HL-60/S4 treated with phorbol 12-myristate 13-acetate at 8.2 ng/mL for 4 days and 3 days (cell line): Measurements from ENCODE around the gene CLCN6.

Experiments
- in situ Hi-C: fragments of 300-500 bp; cut with MboI; formaldehyde crosslinking; loops from 2 replicates; pipeline ENCODE4 v1.15.0; 2022; ENCODE audit warnings: low sequenced_read_pairs

CLCN6 gene

DNA sequence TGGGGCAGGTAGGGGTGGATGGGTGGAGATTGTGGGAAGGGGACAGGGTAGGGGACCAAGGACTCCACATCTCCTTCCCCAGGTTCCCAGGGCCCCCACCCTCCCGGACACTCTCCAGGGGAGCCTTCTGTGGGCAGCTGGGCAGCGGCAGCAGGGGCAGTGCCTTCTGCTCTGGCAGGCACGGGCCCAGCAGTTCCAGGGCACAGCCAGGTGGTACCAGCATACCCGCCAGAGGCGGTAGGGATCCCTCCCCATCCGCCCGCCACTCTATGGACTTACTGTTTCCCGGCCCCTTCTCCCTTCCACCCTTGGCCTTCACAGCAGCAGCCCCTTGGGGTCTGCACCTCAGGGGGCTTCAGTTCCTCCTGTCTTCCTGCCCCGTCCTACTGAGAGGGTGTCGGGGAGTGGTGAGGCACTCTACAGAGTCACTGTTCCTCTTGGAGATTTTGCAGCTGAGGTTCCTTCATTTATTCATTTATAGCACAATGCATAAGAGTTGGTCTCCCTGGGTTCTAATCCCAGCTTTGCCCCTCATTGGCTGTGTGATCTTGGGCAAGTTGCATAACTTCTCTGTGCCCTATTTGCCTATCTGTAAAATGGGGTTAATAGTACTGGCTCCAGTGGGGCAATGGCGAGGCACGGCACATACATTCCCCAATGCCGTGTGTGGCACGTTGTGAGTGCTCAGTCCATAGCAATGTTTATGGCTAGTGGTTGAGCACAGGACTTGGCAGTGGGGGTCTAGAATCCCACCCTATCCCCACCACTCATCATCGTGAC, 27.0 kb upstream of the CLCN6 start:
- in situ Hi-C loops: no loop called here

DNA sequence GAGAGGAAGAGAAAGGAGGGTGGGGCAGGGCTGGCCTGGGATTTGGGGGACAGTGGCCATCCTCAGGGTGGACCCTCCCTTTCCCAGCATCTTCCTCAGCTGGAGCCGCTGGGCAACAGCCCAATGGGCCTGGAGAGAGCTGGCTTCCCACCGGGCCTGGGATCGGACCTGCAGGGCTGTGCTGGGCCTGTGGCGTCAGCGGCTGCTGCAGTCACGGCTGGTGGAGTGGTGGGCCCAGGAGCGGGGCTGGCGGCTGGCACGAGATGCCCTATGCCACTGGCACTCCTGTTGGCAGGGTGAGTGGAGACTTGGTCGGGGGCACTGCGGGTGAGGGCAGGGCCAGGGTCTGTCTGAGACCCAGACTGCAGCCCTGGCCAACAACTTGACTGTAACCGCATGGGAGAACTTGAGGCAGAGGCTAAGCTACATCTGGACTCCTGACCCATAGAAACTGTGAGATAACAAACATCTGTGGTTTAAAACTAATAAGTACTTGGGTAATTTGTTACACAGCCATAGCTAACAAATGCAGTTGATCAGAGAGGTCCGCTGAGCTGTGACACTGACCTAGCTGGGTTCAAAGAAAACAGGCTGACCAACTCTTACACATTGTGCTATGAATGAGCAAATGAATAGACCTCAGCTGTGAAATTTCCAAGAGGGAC, 26.1 kb upstream of the CLCN6 start:
- in situ Hi-C loops: no loop called here

DNA sequence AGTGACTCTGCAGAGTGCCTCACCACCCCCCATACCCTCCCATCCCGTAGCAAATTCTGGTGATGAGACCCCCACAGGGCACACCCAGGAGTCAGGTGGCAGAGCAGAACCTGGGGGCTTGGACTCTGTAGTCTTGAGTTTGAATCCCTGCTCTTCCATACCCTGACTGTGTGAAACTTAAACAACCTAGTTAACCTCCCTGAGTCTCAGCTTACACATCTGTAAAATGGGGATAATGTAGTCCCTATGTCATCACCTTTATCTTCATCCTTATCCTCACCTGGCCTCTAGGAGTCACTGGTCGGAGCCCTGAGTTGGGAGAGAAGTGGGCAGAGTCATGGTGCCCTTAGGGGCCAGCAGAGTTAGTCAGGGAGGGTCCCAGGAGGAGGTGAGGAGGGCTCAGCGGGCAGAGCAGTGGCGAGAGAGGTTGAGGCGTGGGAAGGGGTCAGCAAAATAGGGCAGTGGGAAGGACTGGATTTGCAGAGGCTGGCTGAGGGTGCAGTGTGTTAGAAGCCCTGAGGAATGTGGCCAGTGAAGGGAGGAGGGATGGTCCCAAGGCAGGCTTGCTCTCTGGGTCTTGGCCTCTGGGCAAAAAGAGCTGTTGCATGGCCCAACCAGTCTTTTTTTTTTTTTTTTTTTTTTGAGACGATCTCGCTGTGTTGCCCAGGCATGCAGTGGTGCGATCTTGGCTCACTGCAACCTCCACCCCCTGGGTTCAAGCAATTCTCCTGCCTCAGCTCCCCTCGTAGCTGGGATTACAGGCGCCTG, 25.4 kb upstream of the CLCN6 start:
- in situ Hi-C loops: no loop called here

DNA sequence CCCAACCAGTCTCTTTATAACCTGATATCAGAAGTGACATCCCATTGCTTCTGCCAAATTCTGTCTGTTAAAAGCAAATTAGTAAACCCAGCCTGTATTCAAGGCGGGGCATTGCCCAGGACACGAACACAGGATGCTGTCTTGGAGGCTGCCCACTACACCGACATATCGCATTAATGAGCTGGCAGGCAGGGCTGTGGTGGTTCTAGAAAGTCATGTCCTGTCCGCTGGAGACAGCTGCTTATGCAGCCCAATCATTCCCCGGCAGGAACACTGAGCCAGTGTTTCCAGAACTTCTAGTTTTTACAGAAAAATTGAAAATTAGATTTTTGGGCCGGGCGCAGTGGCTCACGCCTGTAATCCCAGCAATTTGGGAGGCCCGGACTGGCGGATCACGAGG, 24.7 kb upstream of the CLCN6 start:
- in situ Hi-C loops: no loop called here

DNA sequence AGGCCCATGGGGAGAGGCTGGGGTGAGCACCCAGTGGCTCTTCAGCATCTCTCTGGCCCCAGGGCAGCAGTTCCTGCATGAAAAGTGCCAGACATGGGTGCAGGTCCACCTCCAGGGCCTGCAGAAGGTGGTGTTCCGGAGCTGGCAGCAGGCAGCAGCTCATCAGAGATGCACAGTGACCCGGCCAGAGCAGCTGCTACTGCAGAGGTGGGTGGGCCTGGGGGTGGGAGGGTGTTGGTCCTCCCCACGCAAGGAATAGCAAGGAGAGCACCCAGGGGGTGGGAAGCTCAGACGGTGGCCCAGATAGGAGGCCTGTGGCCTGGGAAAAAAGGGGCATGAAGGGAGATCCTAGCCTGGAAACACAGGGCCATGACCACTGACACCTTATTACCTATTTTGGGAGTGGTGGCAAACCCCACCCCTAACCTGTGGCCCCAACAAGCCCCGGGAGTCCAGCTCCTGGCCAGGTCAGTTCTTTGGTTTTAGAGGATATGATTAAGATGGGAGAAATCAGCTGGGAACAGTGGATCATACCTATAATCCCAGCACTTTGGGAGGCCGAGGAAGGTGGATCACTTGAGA, 23.8 kb upstream of the CLCN6 start:
- in situ Hi-C loops: no loop called here

DNA sequence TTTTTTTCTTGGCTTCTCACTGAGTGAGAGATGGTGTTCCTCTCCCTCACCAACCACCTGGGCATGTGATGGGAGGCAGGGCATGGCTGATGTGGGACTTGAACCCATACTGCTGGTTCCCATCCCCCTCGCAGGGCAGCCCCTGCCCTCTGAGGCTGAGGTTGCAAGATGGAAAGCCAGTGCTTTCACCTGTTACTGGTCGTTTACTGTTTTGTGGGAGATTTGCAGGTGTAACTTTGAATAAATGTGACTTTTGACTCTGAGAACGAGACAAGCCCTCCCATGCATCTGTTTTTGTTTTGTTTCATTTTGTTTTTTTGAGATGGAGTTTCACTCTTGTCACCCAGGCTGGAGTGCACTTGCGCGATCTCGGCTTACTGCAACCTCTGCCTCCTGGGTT, 22.4 kb upstream of the CLCN6 start:
- in situ Hi-C loops: no loop called here

DNA sequence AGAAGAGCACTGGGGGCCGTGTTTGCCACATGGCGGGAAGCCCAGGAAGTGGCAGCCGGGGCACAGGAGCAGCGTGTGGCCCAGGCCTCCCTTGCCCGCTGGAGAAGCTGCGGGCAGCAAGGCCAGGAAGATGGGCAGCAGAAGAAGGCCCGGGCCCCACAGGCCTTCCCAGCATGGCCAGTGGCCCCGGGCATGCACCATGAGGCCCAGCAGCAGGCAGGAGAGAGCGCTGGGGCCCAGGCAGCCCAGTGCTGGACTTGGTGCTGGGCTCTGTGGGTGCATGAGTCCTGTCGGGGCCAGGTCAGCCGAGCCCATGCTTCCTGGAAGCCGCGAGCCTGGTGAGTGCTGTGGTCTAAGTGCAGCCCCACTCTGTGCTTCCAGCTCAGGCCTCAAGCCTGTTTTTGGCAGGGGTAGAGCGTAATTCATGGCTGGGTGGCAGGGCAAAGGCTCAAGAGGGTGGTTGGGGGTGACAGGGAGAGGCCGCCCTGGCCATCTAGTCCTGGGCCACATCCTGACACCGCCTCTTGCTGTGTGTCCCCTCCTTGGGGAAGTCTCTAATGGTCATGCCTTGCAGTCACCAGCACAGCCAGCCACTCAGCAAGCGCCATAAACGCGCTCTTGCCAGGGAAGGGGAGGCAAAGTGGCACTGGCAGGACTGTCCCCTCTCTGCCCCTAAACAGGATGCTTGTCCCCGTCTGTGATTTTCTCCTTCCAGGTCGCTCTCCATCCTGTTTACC, 21.6 kb upstream of the CLCN6 start:
- in situ Hi-C loops: no loop called here

DNA sequence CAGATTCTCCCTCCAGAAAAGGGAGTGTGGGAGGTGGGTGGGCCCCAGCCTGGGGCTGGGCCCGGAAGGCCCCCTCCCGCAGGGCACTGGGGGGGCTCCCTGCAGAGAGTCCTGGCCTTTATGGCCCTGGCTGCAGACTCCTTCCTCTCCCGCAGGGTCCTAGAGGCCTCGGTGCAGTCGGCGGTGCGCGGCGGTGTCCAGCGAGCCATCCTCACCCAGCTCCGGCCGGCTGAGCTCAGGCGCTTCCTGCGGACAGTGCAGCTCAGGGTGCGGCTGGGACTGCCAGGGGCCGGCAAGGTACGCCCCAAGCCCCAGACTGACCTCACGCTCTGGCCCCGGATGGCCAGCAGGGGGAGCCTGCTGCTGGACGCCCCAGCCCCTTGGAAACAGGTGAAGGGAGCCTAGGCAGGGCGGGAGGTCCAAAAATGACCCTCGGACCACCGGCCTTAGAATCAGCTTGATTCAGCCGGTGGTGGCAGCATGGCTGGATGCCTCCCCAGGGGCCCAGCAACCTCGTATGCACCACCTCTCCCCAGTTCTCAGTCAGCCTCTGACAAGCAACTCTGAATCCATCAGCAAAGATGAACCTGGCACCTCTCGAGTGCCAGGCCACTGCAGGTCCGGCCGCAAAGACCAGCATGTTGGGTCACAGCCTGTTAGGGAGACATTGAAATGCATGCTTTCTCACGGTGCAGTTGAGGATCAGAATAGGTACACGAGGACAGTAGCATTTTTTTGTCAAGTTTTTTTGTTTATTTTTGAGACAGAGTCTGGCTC, 20.8 kb upstream of the CLCN6 start:
- in situ Hi-C loops: no loop called here

DNA sequence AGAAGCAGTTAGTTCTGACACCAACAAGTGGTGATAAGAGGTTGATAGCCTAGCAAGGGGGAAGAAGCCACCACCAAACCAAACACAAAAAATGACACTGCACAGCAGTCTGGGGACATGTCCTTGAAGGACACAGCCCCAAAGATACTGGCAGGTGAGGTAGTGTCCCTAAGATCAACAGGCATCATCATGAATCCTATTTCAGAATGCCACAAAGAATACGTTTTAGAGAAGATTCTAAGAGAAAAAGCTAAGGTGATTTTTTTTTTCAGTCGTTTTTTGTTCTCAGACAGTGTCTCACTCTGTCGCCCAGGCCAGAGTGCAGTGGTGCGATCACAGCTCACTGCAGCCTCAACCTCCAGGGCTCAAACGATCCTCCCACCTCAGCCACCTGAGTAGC, 19.8 kb upstream of the CLCN6 start:
- in situ Hi-C loops: no loop called here

DNA sequence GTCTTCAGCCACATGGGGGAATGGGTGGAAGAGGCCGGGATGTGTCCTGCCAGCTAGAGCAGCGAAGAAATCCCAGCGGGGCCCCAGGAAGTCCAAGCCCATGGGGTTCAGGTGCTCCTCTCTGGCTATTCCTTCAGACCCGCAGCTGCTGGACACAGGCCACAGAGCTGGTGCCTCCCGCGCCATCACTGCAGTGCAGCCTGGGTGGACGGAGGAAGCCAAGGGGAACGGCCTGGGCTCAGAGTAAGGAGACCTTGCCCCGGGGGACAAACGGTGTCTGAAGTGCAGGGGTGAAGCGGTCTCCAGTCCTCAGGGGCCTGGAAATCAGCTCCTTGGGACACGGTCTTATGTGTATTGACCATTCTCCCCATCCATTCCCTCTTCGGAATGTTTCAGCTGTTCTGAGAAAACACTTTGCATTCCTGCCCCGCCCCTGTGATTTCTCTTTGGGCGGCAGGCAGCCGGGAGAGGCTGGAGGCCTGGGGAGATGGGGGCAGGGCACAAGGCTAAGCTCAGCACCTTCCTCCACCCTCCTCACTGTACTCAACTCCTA, 18.7 kb upstream of the CLCN6 start:
- in situ Hi-C loops: no loop called here

DNA sequence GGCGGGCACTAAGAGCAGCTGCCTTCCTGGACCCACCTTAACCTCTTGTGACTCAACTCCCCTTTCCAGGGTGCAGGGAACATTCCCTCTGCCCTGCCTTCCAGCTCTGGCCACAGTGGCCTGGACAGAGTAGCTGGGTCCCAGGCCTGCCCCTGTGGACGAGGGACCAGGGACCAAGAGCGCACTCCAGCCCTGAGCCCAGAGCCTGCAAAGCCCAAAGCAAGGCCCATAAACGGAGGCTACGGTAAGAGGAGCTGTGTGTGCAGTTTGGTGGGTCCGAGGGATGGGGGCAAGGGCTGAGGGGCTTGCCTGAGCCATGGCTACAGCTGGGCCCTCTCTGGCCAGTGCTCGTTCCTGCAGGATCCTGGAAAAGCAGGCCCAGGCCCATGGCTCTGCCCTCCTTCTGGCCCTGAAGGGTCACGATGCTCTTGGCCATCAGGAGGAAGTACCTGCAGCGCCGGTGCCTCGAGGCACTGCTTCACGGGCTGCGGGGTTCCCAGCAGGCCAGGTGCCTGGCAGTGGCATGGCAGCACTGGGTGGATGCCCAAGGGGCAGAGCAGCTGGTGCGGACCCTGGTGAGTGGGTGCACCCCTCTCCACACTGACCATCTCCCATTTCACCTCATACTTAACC, 18.1 kb upstream of the CLCN6 start:
- in situ Hi-C loops: no loop called here

DNA sequence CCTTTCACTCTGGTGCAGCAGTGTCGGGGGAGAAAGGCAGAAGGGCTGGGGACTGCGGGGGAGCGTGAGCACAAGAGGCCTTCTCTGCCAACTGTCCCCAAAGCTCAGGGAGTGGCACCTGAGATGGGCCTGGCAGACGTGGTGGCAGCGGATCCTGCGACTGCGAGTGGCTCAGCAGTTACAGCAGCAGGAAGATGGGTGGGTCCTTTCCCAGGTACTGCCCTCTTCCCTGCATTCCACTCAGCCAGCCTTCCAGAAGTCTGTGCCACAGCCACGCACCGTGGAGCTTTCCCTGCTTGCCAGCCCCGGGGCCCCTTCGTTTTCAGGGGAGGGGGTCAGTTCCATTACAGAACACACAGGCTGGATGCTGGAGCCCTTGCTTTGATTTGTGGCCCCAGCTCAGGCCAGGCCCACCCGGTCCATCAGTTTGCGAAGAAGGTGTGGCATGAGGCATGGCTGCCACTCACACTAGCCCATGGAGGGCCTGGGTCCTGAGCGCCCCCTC, 17.4 kb upstream of the CLCN6 start:
- in situ Hi-C loops: no loop called here

DNA sequence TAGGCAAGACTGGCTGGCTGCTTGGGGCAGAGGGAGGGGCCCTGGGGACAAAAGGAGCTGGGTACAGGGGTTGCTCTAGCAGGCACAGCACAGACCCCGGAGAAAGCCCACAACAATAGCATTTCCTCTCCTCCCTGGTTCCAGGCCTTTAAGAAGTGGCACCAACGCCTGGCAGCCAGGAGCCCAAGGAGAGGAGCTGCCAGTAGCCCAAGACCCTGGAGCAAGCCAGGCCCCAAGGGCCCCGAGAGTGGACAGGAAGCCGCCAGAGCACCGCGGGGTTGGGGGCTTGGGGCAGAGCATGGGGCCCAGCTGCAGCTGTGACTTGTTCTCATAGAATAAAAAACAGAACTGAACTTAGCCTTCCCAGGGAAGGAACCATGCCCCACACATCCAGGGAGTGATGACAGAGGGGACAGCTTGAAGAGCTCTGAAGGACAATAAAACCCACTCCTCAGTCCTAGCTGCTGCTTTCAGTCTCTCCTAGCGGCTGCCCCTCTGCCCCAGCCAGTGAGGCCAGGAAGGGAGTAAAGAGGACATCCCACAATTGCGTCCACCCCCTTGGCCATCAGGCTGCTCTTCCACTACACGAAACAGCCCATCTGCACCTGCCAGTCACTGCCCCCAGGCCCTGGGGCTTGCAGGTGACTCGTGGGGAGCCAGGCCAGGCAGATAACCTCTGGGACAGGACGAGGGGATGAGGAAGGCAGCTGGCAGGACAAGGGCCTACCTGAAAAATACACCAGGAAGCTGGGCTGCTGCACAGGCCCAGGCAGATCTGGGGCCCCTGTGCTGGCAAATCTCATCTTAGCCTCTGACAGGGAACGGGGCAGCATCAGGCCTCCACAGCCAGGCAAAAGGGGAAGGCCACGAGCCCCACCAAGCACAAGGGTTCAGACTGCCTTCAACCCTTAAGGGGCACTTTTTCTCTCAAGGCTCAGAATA, 16.6 kb upstream of the CLCN6 start:
- in situ Hi-C loops: no loop called here

DNA sequence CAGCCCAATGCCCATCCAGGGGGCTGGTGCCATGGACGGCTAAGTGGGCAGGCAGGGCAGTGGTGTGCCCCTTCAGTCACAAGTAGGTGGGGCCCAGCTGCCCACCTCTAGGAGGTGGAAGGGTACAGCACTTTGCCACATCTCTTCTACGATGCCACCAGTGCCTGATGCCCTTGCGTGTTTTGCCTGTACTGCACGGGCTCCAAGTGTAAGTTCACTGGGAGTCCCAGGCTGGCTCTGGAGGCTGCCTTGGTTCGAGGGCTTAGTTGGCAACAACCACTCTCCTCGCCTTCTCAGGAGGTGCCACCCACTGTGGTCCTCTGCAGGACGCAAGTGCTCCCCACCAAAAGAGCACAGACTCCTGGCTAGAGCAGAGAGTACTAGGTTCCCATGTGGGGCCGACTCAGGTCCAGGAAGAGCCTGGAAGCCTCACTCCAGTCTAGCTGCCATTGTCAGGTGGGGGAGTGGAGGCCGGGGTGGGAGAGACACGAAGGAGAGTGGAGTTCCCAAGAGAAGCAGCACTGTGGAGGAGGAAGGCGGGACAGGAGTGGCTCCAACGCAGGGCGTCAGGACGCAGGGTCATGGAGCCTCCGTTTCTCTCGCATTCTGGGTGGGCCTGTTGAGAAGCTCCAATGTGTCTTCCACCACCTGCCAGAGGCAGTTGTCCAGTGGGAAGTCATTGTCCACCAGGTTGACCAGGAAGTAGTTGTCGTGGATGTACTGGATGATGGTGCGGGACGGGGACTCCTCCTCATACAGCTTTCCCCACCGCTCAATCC, 15.7 kb upstream of the CLCN6 start:
- in situ Hi-C loops: no loop called here

DNA sequence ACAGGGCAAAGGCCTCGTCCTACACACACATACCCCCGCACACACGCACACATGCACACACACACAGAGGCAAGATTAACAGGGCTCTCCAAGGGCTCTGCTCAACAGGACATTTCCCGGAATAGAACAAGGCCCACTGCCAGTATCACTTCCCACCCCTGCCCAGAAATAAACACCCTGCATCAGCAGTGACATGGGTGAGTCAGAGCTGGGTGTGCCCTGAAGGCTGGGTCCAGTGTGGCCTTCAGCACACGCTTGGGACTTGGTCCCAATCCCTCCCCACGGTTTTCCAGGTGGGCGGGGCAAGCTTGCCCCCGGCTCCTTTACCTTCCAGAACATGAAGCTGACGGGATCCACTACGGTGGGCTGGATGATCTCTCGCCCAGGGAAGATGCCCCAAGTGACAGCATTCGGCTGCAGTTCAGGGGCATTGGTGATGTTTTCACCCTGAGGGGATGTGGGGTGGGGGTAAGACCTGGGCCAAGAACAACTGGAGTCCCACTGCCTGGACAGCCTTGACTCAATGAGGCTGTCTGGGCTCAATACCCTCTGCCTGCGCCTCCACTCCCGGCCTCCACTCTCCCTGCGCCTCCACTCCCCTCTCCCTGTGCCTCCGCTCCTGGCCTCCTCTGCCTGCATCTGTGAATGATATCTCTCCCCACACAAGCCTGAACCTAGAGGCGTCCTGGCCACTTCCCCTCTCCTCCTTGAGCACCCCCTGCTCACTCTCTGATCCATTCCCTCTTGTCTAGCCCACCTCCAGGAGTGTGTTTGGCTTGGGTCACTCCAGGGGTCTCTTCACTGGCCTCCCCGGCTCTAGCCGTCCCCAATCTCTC, 14.9 kb upstream of the CLCN6 start:
- in situ Hi-C loops: no loop called here

DNA sequence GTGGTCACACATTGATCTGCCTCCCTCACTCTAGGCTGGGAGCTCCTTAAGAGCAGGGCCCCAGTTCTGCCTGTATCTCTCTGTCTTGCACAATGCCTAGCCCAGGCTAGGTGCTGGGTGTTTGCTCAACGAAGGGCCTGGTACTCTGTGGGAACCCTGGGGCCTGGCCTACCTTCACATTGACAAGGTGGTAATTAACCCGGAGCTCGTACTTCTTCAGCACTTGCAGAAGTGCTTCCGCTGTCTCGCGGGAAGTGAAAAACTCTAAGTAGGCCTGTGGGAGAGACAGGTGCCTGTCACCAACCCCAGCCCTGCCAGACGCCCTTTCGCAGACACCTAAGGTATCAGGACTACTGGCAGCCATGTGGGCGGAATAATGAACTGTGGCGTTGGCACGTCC, 13.9 kb upstream of the CLCN6 start:
- in situ Hi-C loops: no loop called here
